Measurements from ENCODE around the gene CAPN11.

DNA sequence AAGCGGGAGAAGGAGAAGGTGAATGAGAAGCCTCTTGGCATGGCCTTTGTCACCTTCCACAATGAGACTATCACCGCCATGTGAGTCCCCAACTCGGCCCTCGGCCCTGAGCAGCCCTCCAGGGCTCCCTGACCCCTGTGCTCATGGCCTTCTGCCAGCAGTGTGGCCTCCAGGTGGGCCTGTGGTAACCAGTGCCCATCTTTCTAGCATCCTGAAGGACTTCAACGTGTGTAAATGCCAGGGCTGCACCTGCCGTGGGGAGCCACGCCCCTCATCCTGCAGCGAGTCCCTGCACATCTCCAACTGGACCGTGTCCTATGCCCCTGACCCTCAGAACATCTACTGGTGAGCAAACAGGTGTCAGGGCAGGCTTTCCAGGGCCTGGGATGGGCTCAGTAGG lies 10.3 kb upstream of the CAPN11 start:
- TF ChIP-seq POLR2AphosphoS5 (IDR thresholded peaks at IDR 0.05; ENCODE audit: insufficient read depth in 1 of 2, low read depth in 1 of 2) (no peak), POLR2A (IDR thresholded peaks at IDR 0.05) (no peak)

Data from vagina (tissue), 2 donors.